Measurements from ENCODE around the gene CNEP1R1.

CNEP1R1 gene

GRCh38 chr16:50001144-50001543 lies 23.9 kb upstream of the CNEP1R1 start:
- Histone ChIP-seq H3K4me1 (ENCODE audit: control insufficient read depth, insufficient read depth, low read depth, low read length) (no peaks in the 10 kb centered on the region), H2BK15ac (ENCODE audit: low read depth, poor library complexity, severe bottlenecking) (no peak overlapping the region), H3K4me3 (ENCODE audit: insufficient read depth in 1 of 2, low read depth in 1 of 2, low read length in 2 of 2) (no peak overlapping the region), H3K4ac (ENCODE audit: low read depth in 1 of 2, low read length in 2 of 2) (no peak overlapping the region), H3K9ac (ENCODE audit: low read length) (no peak overlapping the region), H3K27ac (ENCODE audit: low read length, poor library complexity, severe bottlenecking) (no peak overlapping the region), H3K27me3 (ENCODE audit: control insufficient read depth in 1 of 2, insufficient read depth in 1 of 2, low read length in 2 of 2) (peaks cover 2 to 5% of the 10 kb centered on the region in 2 experiments), H3K9me3 (ENCODE audit: control insufficient read depth, low read length) (no peaks in the 10 kb centered on the region), H2AK5ac (ENCODE audit: low read length, severe bottlenecking) (no peak overlapping the region), H2BK5ac (ENCODE audit: low read depth, low read length, poor library complexity, severe bottlenecking) (no peak overlapping the region), H4K8ac (ENCODE audit: low read length) (no peak overlapping the region), H3K79me1 (replicated peaks; ENCODE audit: low read length, poor library complexity, severe bottlenecking) (no peaks in the 10 kb centered on the region), H3K4me2 (ENCODE audit: low read length, poor library complexity, severe bottlenecking) (no peak overlapping the region), H2BK120ac (ENCODE audit: low read depth, low read length) (no peak overlapping the region), H3K14ac (ENCODE audit: low read length in 2 of 2) (no peak overlapping the region), H3K18ac (ENCODE audit: low read depth in 1 of 2, low read length in 2 of 2) (no peak overlapping the region), H2BK12ac (ENCODE audit: low read length in 2 of 2) (no peak overlapping the region), H3K36me3 (ENCODE audit: control insufficient read depth in 1 of 2, insufficient read depth in 2 of 2, low read depth in 1 of 2, low read length in 2 of 2) (no peaks in the 10 kb centered on the region), H2AFZ (ENCODE audit: low read depth, low read length) (no peak overlapping the region), H4K91ac (ENCODE audit: low read length) (no peak overlapping the region), H3K23ac (ENCODE audit: low read length in 2 of 2) (no peak overlapping the region)
- WGBS, result 78% methylated on average over 3 of the region's 3 CpGs
- no peak for DNase-seq

- no peak overlapping the region for H2BK15ac ChIP-seq (ENCODE audit: low read depth, poor library complexity, severe bottlenecking)
- H3K9ac ChIP-seq (ENCODE audit: low read length), result no peak overlapping the region
- no peak overlapping the region for H3K4me3 ChIP-seq (ENCODE audit: insufficient read depth in 1 of 2, low read depth in 1 of 2, low read length in 2 of 2)
- no peak for DNase-seq
- no peak overlapping the region for H3K18ac ChIP-seq (ENCODE audit: low read depth in 1 of 2, low read length in 2 of 2)
- no peak overlapping the region for H3K4me2 ChIP-seq (ENCODE audit: low read length, poor library complexity, severe bottlenecking)
- no peak overlapping the region for H3K23ac ChIP-seq (ENCODE audit: low read length in 2 of 2)
- no peak overlapping the region for H2AFZ ChIP-seq (ENCODE audit: low read depth, low read length)
- no peak overlapping the region for H2BK5ac ChIP-seq (ENCODE audit: low read depth, low read length, poor library complexity, severe bottlenecking)
- no peak overlapping the region for H2BK12ac ChIP-seq (ENCODE audit: low read length in 2 of 2)
- H3K79me1 ChIP-seq (replicated peaks; ENCODE audit: low read length, poor library complexity, severe bottlenecking), result no peaks in the 10 kb centered on the region
- no peak overlapping the region for H2AK5ac ChIP-seq (ENCODE audit: low read length, severe bottlenecking)
- H3K36me3 ChIP-seq (ENCODE audit: control insufficient read depth in 1 of 2, insufficient read depth in 2 of 2, low read depth in 1 of 2, low read length in 2 of 2), result no peaks in the 10 kb centered on the region
- no peak overlapping the region for H3K4ac ChIP-seq (ENCODE audit: low read depth in 1 of 2, low read length in 2 of 2)
- H2BK120ac ChIP-seq (ENCODE audit: low read depth, low read length), result no peak overlapping the region
- no peaks in the 10 kb centered on the region for H3K4me1 ChIP-seq (ENCODE audit: control insufficient read depth, insufficient read depth, low read depth, low read length)
- no peaks in the 10 kb centered on the region for H3K9me3 ChIP-seq (ENCODE audit: control insufficient read depth, low read length)
- H3K14ac ChIP-seq (ENCODE audit: low read length in 2 of 2), result no peak overlapping the region
- no peak overlapping the region for H4K91ac ChIP-seq (ENCODE audit: low read length)
- peaks cover 0 to 3% of the 10 kb centered on the region in 2 experiments for H3K27me3 ChIP-seq (ENCODE audit: control insufficient read depth in 1 of 2, insufficient read depth in 1 of 2, low read length in 2 of 2)
- no peak overlapping the region for H3K27ac ChIP-seq (ENCODE audit: low read length, poor library complexity, severe bottlenecking)
- no peak overlapping the region for H4K8ac ChIP-seq (ENCODE audit: low read length)
- WGBS, result 63% methylated on average over 1 of the region's 1 CpG
These were observed 22.8 kb upstream of the CNEP1R1 start for GRCh38 chr16:50002190-50002589.

GRCh38 chr16:50004239-50004638 lies 20.8 kb upstream of the CNEP1R1 start:
- Histone ChIP-seq H3K4me3 (ENCODE audit: insufficient read depth in 1 of 2, low read depth in 1 of 2, low read length in 2 of 2) (no peak overlapping the region), H3K27me3 (ENCODE audit: control insufficient read depth in 1 of 2, insufficient read depth in 1 of 2, low read length in 2 of 2) (peaks cover 0 to 3% of the 10 kb centered on the region in 2 experiments), H2BK5ac (ENCODE audit: low read depth, low read length, poor library complexity, severe bottlenecking) (no peak overlapping the region), H3K23ac (ENCODE audit: low read length in 2 of 2) (no peak overlapping the region), H2AK5ac (ENCODE audit: low read length, severe bottlenecking) (no peak overlapping the region), H2AFZ (ENCODE audit: low read depth, low read length) (no peak overlapping the region), H3K27ac (ENCODE audit: low read length, poor library complexity, severe bottlenecking) (no peak overlapping the region), H3K9ac (ENCODE audit: low read length) (no peak overlapping the region), H3K4ac (ENCODE audit: low read depth in 1 of 2, low read length in 2 of 2) (no peak overlapping the region), H4K91ac (ENCODE audit: low read length) (no peak overlapping the region), H3K79me1 (replicated peaks; ENCODE audit: low read length, poor library complexity, severe bottlenecking) (no peaks in the 10 kb centered on the region), H3K36me3 (ENCODE audit: control insufficient read depth in 1 of 2, insufficient read depth in 2 of 2, low read depth in 1 of 2, low read length in 2 of 2) (no peaks in the 10 kb centered on the region), H3K4me2 (ENCODE audit: low read length, poor library complexity, severe bottlenecking) (no peak overlapping the region), H3K9me3 (ENCODE audit: control insufficient read depth, low read length) (no peaks in the 10 kb centered on the region), H3K14ac (ENCODE audit: low read length in 2 of 2) (no peak overlapping the region), H3K18ac (ENCODE audit: low read depth in 1 of 2, low read length in 2 of 2) (no peak overlapping the region), H3K4me1 (ENCODE audit: control insufficient read depth, insufficient read depth, low read depth, low read length) (no peaks in the 10 kb centered on the region), H2BK120ac (ENCODE audit: low read depth, low read length) (no peak overlapping the region), H2BK12ac (ENCODE audit: low read length in 2 of 2) (no peak overlapping the region), H2BK15ac (ENCODE audit: low read depth, poor library complexity, severe bottlenecking) (no peak overlapping the region), H4K8ac (ENCODE audit: low read length) (no peak overlapping the region)
- DNase-seq, result no peak
- 70% methylated on average over 4 of the region's 4 CpGs for WGBS

GRCh38 chr16:50006964-50007363 lies 18.1 kb upstream of the CNEP1R1 start:
- no peak overlapping the region for H3K18ac ChIP-seq (ENCODE audit: low read depth in 1 of 2, low read length in 2 of 2)
- H3K4ac ChIP-seq (ENCODE audit: low read depth in 1 of 2, low read length in 2 of 2), result no peak overlapping the region
- no peak overlapping the region for H2AK5ac ChIP-seq (ENCODE audit: low read length, severe bottlenecking)
- H3K4me2 ChIP-seq (ENCODE audit: low read length, poor library complexity, severe bottlenecking), result no peak overlapping the region
- no peaks in the 10 kb centered on the region for H3K9me3 ChIP-seq (ENCODE audit: control insufficient read depth, low read length)
- no peak overlapping the region for H3K9ac ChIP-seq (ENCODE audit: low read length)
- H2BK12ac ChIP-seq (ENCODE audit: low read length in 2 of 2), result no peak overlapping the region
- no peak overlapping the region for H2AFZ ChIP-seq (ENCODE audit: low read depth, low read length)
- H3K27ac ChIP-seq (ENCODE audit: low read length, poor library complexity, severe bottlenecking), result no peak overlapping the region
- no peak overlapping the region for H4K91ac ChIP-seq (ENCODE audit: low read length)
- no peak overlapping the region for H4K8ac ChIP-seq (ENCODE audit: low read length)
- peaks cover 1% of the 10 kb centered on the region for H3K4me1 ChIP-seq (ENCODE audit: control insufficient read depth, insufficient read depth, low read depth, low read length)
- DNase-seq, result no peak
- no peaks in the 10 kb centered on the region for H3K36me3 ChIP-seq (ENCODE audit: control insufficient read depth in 1 of 2, insufficient read depth in 2 of 2, low read depth in 1 of 2, low read length in 2 of 2)
- no peak overlapping the region for H3K14ac ChIP-seq (ENCODE audit: low read length in 2 of 2)
- H3K27me3 ChIP-seq (ENCODE audit: control insufficient read depth in 1 of 2, insufficient read depth in 1 of 2, low read length in 2 of 2), result peaks cover 0 to 3% of the 10 kb centered on the region in 2 experiments
- no peaks in the 10 kb centered on the region for H3K79me1 ChIP-seq (replicated peaks; ENCODE audit: low read length, poor library complexity, severe bottlenecking)
- no peak overlapping the region for H2BK15ac ChIP-seq (ENCODE audit: low read depth, poor library complexity, severe bottlenecking)
- H3K4me3 ChIP-seq (ENCODE audit: insufficient read depth in 1 of 2, low read depth in 1 of 2, low read length in 2 of 2), result no peak overlapping the region
- H2BK5ac ChIP-seq (ENCODE audit: low read depth, low read length, poor library complexity, severe bottlenecking), result no peak overlapping the region
- H2BK120ac ChIP-seq (ENCODE audit: low read depth, low read length), result no peak overlapping the region
- WGBS, result 80% methylated on average over 2 of the region's 2 CpGs
- H3K23ac ChIP-seq (ENCODE audit: low read length in 2 of 2), result no peak overlapping the region
